Karpas-422 (cell line): Measurements from ENCODE around the gene CILP2. TPM values are rescaled to one million over a fixed set of nuclear protein-coding genes. Genes with fewer than 3 reads are reported as not detected.

Experiments used
- DNase-seq: peaks from one replicate; pipeline ENCODE4 v3.0.0-alpha.2; 2015
- H2AFZ ChIP-seq: fragments of 200-600 bp; sonication (generic); 2 replicates; pipeline ENCODE4 v1.6.1; 2014; ENCODE audit warnings: antibody characterized with exemption, low read length, mixed read lengths
- H3K27ac ChIP-seq: fragments of 200-600 bp; sonication (generic); 2 replicates; pipeline ENCODE4 v1.5.1; 2014; ENCODE audit warnings: mild to moderate bottlenecking, low read length, moderate library complexity
- H3K27me3 ChIP-seq: fragments of 200-600 bp; sonication (generic); 2 replicates; pipeline ENCODE4 v1.6.1; 2014; ENCODE audit warnings: low read length, mixed read lengths
- H3K36me3 ChIP-seq: fragments of 200-600 bp; sonication (generic); 2 replicates; pipeline ENCODE4 v1.6.1; 2014; ENCODE audit warnings: low read length, mixed read lengths; ENCODE audit not compliant: insufficient read depth
- H3K4me1 ChIP-seq: fragments of 200-600 bp; sonication (generic); 2 replicates; pipeline ENCODE4 v1.6.1; 2014; ENCODE audit warnings: mild to moderate bottlenecking, low read length, mixed read lengths
- H3K4me2 ChIP-seq: fragments of 200-600 bp; sonication (generic); 2 replicates; pipeline ENCODE4 v1.6.1; 2014; ENCODE audit warnings: low read length, low read depth, mild to moderate bottlenecking; ENCODE audit not compliant: poor library complexity, severe bottlenecking
- H3K4me3 ChIP-seq: fragments of 200-600 bp; sonication (generic); 2 replicates; pipeline ENCODE4 v1.5.1; 2014; ENCODE audit warnings: mild to moderate bottlenecking, antibody characterized with exemption, low read length, mixed read lengths
- H3K79me2 ChIP-seq: fragments of 200-600 bp; sonication (generic); 2 replicates; pipeline ENCODE4 v1.6.1; 2014; ENCODE audit warnings: mild to moderate bottlenecking, low read length, mixed read lengths
- H3K9ac ChIP-seq: fragments of 200-600 bp; sonication (generic); 2 replicates; pipeline ENCODE4 v1.6.0; 2014; ENCODE audit warnings: low read length
- H3K9me2 ChIP-seq: fragments of 200-600 bp; sonication (generic), shearing (Covaris generic); replicated peaks from 2 replicates; pipeline ENCODE4 v1.6.0; 2014; ENCODE audit warnings: mild to moderate bottlenecking, low read length, moderate library complexity; ENCODE audit not compliant: insufficient read depth
- H3K9me3 ChIP-seq: fragments of 300-700, 200-600 bp; sonication (generic); 2 replicates; pipeline ENCODE4 v1.6.1; 2014; ENCODE audit warnings: low read length, mixed read lengths
- H4K20me1 ChIP-seq: fragments of 200-600 bp; sonication (generic); 2 replicates; pipeline ENCODE4 v1.6.1; 2014; ENCODE audit warnings: mild to moderate bottlenecking, antibody characterized with exemption, low read length, low read depth; ENCODE audit not compliant: insufficient read depth
- total RNA-seq: library from RNA; depleted of rRNA; stranded (reverse); fragments of >200 nt; shearing (Covaris generic); gene quantifications from 2 replicates; pipeline ENCODE4 v1.2.3, GENCODE V29; 2014; ENCODE audit warnings: low replicate concordance

CILP2 gene
- total RNA-seq, 1 experiment from 2014 or later: 0.15 TPM

DNA sequence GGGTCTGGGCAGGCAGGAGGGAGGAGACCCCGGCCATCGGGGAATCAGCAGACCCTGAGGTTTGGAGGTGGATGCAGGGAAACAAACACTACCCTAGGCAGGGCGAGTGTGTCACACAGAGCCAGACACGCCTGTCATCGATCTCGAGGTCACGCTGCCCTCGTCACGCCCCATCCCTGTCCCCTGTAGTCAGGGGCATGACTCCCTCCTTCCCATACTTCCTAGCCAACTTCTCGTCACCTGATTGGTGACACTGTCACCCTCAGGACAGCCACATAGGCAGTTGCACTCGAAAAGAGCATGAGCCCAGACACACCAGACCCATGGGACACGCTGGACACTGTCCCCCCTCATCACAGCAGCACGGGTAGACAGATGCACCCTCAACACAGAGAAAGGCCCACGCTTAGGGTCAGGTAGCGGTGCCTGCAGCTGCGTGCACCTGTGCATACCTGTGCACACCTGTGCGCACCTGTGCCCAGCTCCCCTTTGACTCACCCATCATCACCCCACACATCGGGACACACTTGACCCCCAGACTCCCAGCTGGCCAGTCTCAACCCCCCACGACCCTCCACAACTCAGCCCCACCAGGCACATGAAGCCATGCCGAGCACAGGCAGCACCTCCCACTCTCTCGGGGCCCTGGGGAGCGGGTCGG is 11.9 kb downstream of the CILP2 start:
- Histone ChIP-seq H3K9me3 (no peaks in the 10 kb centered on the region), H3K9me2 (no peaks in the 10 kb centered on the region), H3K27me3 (no peaks in the 10 kb centered on the region), H2AFZ (no peak overlapping the region), H3K4me1 (no peaks in the 10 kb centered on the region), H3K27ac (no peak overlapping the region), H3K9ac (no peak overlapping the region), H3K79me2 (no peaks in the 10 kb centered on the region), H3K4me2 (no peak overlapping the region), H3K4me3 (no peak overlapping the region), H3K36me3 (no peaks in the 10 kb centered on the region), H4K20me1 (0 out of 2 replicates have a peak, but pooled peaks cover 6% of the 10 kb centered on the region)
- no peak for DNase-seq

DNA sequence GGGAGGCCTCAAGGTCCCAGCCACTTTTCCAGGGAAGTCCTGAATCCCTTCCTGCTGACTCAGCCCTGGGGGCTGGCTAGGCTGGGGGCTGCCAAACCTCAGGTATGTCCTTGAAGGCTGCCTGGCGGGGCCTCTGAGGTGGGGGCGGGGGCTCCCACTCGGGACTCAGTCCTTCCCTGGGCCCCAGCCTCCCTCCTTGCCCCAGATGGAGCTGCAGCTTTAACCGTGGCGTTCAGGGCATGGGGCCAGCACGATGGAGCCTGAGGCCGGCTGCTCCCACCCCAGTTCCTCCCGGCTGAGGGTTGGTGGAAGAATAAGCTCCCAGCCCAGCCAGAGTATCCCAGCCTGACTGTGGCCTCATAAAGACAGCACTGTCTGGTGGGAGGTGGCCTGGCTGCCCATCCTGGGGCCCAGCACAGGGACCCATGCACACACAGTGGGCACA is 12.4 kb downstream of the CILP2 start:
- Histone ChIP-seq H2AFZ (no peak overlapping the region), H3K4me1 (no peaks in the 10 kb centered on the region), H3K9me2 (no peaks in the 10 kb centered on the region), H4K20me1 (0 out of 2 replicates have a peak, but pooled peaks cover 6% of the 10 kb centered on the region), H3K36me3 (no peaks in the 10 kb centered on the region), H3K27ac (no peak overlapping the region), H3K9ac (no peak overlapping the region), H3K27me3 (no peaks in the 10 kb centered on the region), H3K4me2 (no peak overlapping the region), H3K4me3 (no peak overlapping the region), H3K79me2 (no peaks in the 10 kb centered on the region), H3K9me3 (no peaks in the 10 kb centered on the region)
- no peak for DNase-seq

DNA sequence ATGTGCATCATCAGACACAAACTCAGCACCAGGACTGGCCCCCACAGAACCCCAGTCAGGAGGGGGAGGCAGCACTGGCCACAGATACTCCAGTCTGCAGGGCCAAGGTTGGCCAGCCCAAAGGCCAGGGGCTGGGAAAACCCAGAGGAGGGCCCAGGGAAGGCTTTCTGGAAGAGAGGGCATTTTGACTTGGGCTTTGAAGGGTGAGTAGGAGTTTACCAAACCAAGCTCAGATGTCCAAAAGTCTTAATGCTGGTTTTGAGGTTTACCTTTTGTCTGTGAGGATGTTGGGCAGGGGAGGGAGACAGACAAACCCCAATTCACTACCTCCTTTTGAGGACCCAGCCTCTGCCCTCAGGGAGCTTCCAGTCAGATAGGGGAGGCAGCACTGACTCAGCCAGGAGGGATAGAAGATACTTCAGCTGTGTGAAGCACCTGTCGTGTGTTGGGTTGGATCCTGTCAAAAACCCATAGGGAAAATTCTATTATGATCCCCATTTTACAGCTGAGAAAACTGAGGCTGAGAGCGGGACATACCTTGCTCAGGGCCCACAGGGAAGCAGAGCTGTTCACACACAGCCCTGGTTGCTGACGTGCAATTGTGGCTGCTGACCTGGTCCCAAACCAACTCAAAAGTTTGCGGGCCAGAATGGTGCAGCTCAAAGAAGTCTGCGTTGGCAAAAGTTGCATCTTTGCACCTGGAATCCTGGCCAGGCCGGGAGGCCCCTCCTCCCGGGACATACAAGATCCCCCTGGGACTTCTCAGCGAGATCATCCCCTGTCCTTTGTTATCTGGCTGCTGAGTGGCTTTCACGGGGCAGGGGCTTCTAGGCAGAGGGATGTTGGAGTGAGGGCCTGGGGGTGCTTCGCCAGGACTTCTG is 13.1 kb downstream of the CILP2 start:
- H4K20me1 ChIP-seq: 0 out of 2 replicates have a peak, but pooled peaks cover 6% of the 10 kb centered on the region
- H3K4me2 ChIP-seq: no peak overlapping the region
- no peak for DNase-seq
- no peak overlapping the region for H3K9ac ChIP-seq
- no peak overlapping the region for H2AFZ ChIP-seq
- no peak overlapping the region for H3K4me3 ChIP-seq
- H3K9me2 ChIP-seq: no peaks in the 10 kb centered on the region
- H3K36me3 ChIP-seq: no peaks in the 10 kb centered on the region
- H3K27ac ChIP-seq: no peak overlapping the region
- H3K27me3 ChIP-seq: no peaks in the 10 kb centered on the region
- H3K4me1 ChIP-seq: no peaks in the 10 kb centered on the region
- no peaks in the 10 kb centered on the region for H3K79me2 ChIP-seq
- H3K9me3 ChIP-seq: no peaks in the 10 kb centered on the region

DNA sequence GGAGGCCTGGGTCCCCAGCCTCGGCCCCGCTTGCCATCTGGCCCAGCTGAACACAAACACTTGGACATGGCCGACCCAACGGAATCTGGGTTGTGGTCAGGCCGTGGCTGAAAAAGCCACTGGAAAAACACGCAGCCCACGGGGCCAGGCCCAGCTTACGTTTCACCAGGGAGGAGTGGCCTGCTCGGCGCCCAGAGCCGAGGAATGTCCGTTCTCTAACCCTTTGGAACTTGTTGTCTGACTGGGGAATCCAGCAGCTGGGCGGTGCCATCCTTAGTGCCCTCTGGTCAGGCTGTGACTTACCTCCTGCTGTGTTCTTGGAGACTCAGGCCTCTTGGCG is 13.8 kb downstream of the CILP2 start:
- no peak overlapping the region for H3K4me2 ChIP-seq
- no peaks in the 10 kb centered on the region for H3K9me2 ChIP-seq
- H2AFZ ChIP-seq: no peak overlapping the region
- no peaks in the 10 kb centered on the region for H3K36me3 ChIP-seq
- 0 out of 2 replicates have a peak, but pooled peaks cover 6% of the 10 kb centered on the region for H4K20me1 ChIP-seq
- no peaks in the 10 kb centered on the region for H3K4me1 ChIP-seq
- no peak for DNase-seq
- no peaks in the 10 kb centered on the region for H3K9me3 ChIP-seq
- H3K27ac ChIP-seq: no peak overlapping the region
- H3K79me2 ChIP-seq: no peaks in the 10 kb centered on the region
- no peaks in the 10 kb centered on the region for H3K27me3 ChIP-seq
- no peak overlapping the region for H3K9ac ChIP-seq
- H3K4me3 ChIP-seq: no peak overlapping the region

DNA sequence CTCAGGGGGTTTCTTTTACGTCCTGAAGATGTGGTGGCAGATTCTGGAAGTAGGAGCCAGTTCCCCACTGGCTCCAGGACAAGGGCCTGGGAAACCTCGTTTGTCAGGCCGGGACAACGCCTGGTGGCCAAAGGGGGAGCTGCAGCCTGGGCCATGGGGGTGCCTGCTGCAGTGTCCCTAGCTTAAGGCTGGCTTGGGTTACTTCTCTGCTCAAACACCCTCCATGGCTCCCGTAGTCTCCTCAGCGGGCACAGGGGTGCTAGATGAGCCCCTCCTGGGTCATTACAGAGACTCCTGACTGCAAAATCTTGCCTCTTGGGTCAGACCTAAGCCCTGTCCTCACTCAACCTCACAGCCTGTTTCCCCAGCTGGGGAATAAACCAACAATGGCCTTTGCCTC is 14.7 kb downstream of the CILP2 start:
- H3K79me2 ChIP-seq: no peaks in the 10 kb centered on the region
- H4K20me1 ChIP-seq: 0 out of 2 replicates have a peak, but pooled peaks cover 6% of the 10 kb centered on the region
- DNase-seq: peak; percentile 63

DNA sequence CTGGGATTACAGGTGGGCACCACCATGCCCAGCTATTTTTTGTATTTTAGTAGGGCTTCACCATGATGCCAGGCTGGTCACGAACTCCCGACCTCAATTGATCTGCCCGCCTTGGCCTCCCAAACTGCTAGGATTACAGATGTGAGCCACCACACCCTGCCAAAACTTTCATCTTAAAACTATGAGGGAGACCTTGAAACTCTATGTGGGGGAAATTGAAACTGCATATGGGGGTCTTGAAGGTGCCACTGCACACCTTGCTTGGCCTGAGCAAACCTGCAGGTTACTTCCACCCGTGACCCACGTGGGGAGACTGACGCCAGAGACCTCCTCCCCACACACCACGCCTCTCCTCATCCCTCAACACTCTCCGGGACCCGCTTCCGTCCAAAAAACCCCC is 15.6 kb downstream of the CILP2 start:
- Histone ChIP-seq H3K79me2 (no peaks in the 10 kb centered on the region), H3K4me3 (no peak overlapping the region), H3K9me2 (no peaks in the 10 kb centered on the region), H3K9ac (no peak overlapping the region), H2AFZ (no peak overlapping the region), H3K4me2 (no peak overlapping the region), H3K27me3 (no peaks in the 10 kb centered on the region), H4K20me1 (0 out of 2 replicates have a peak, but pooled peaks cover 6% of the 10 kb centered on the region), H3K9me3 (no peaks in the 10 kb centered on the region), H3K36me3 (no peaks in the 10 kb centered on the region), H3K4me1 (no peaks in the 10 kb centered on the region), H3K27ac (no peak overlapping the region)
- no peak for DNase-seq

More for the DNA sequence above, 14.7 kb downstream of the CILP2 start:
- Histone ChIP-seq H3K27me3 (no peaks in the 10 kb centered on the region), H3K9ac (no peak overlapping the region), H3K27ac (no peak overlapping the region), H2AFZ (no peak overlapping the region), H3K4me3 (no peak overlapping the region), H3K4me1 (no peaks in the 10 kb centered on the region), H3K9me3 (no peaks in the 10 kb centered on the region), H3K4me2 (no peak overlapping the region), H3K36me3 (no peaks in the 10 kb centered on the region), H3K9me2 (no peaks in the 10 kb centered on the region)

DNA sequence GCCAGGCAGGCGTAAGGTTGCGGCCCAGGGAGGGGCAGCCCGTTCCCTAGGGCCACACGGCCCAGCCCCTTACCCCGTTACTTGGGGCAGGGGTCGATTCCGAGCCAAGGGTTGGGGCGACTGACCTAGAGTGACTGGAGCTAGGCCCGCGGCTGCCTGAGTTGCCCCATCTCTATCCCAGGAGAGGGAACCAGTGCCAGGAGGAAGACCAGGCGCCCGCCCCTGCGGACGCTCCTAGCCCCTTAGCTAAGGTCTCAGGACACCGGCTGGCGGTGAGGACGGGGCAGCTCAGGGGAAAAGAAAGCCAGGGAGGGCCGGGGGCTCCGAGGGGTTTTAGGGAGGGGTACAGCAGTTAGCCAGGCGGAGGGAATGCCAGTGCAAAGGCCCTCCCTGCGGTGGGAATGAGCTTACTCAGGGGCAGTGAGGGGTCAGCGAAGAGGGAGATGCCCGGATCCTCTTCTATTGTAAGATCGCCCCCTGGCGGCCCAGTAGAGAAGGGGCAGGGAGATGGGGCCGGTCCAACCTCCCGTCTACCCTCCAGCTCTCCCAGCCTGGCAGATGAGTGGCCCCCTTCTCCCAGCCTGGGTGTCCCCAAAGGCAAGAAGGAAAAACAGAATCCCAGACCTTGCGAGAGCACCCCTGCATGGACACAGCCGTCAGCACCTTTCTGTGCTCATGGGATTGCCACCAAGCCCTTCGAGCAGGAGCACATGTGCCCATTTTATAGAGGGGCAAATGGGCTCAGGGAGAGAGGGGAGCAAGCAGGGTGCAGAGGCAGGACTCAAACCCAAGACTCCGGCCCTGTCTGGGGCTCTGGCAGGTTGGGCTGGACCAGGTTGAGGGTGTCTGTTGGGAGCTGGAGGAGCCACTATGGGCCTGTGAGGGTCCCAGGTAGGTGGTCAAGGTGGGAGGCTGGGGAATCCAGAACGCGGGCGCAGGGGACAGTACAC is 16.3 kb downstream of the CILP2 start:
- H3K27me3 ChIP-seq: no peaks in the 10 kb centered on the region
- no peaks in the 10 kb centered on the region for H3K9me3 ChIP-seq
- no peak overlapping the region for H3K4me2 ChIP-seq
- H3K4me1 ChIP-seq: no peaks in the 10 kb centered on the region
- DNase-seq: peak; percentile 86
- H3K79me2 ChIP-seq: no peaks in the 10 kb centered on the region
- H3K9ac ChIP-seq: no peak overlapping the region
- H3K36me3 ChIP-seq: no peaks in the 10 kb centered on the region
- no peaks in the 10 kb centered on the region for H3K9me2 ChIP-seq
- H3K4me3 ChIP-seq: no peak overlapping the region
- no peak overlapping the region for H3K27ac ChIP-seq
- H4K20me1 ChIP-seq: 0 out of 2 replicates have a peak, but pooled peaks cover 6% of the 10 kb centered on the region
- no peak overlapping the region for H2AFZ ChIP-seq
